NB4 (cell line): ENCODE results near the gene TNFRSF12A.

ENCODE experiments used
- DNase-seq: peaks from one replicate; pipeline ENCODE4 v3.0.0; 2010; ENCODE audit warnings: low read depth
- H3K4me3 ChIP-seq: one replicate; pipeline ENCODE4 v1.5.1; 2011; ENCODE audit warnings: mild to moderate bottlenecking, low read depth, low read length, moderate library complexity
- CTCF ChIP-seq: IDR thresholded peaks from one replicate; pipeline ENCODE4 v1.5.1; 2012; ENCODE audit warnings: low read depth, low read length
- MAX ChIP-seq: IDR thresholded peaks from 2 replicates; pipeline ENCODE4 v1.6.1; 2011; ENCODE audit warnings: low read depth, low read length
- MYC ChIP-seq: IDR thresholded peaks from 2 replicates; pipeline ENCODE4 v1.6.1; 2011; ENCODE audit warnings: low read depth, low read length
- POLR2A ChIP-seq: IDR thresholded peaks from 2 replicates; pipeline ENCODE4 v1.6.1; 2011; ENCODE audit warnings: mild to moderate bottlenecking; ENCODE audit not compliant: insufficient read length; ENCODE audit errors: extremely low read depth

Gene TNFRSF12A

GRCh38 chr16:2973605-2974318, 46.4 kb upstream of the TNFRSF12A start:
- no peak for DNase-seq
- H3K4me3 ChIP-seq = no peak overlapping the region
- TF ChIP-seq MYC (no peak), POLR2A (no peak), MAX (no peak), CTCF (no peak)

- no peak for DNase-seq
- H3K4me3 ChIP-seq = no peak overlapping the region
- TF ChIP-seq MAX = no peak
- TF ChIP-seq POLR2A = no peak
- TF ChIP-seq MYC = no peak
- TF ChIP-seq CTCF = no peak
These were observed 45.7 kb upstream of the TNFRSF12A start for GRCh38 chr16:2974319-2975056.

- DNase-seq = no peak
- H3K4me3 ChIP-seq = no peak overlapping the region
- no peak for TF ChIP-seq MYC
- TF ChIP-seq CTCF = no peak
- no peak for TF ChIP-seq MAX
- TF ChIP-seq POLR2A = no peak
These were observed 44.9 kb upstream of the TNFRSF12A start for GRCh38 chr16:2975161-2975795.

- TF ChIP-seq MYC = no peak
- no peak for TF ChIP-seq MAX
- no peak for TF ChIP-seq CTCF
- no peak for TF ChIP-seq POLR2A
- H3K4me3 ChIP-seq = no peak overlapping the region
- no peak for DNase-seq
These were observed 44.0 kb upstream of the TNFRSF12A start for GRCh38 chr16:2976201-2976600.

GRCh38 chr16:2976673-2977072, 43.5 kb upstream of the TNFRSF12A start:
- TF ChIP-seq POLR2A (no peak), MAX (no peak), CTCF (no peak), MYC (no peak)

More at GRCh38 chr16:2976673-2977072, 43.5 kb upstream of the TNFRSF12A start:
- no peak for DNase-seq
- no peak overlapping the region for H3K4me3 ChIP-seq
